CD4-positive, CD25-positive, alpha-beta regulatory T cell (primary cell): ENCODE data around the gene SYT1. TPM values are rescaled to one million over a fixed set of nuclear protein-coding genes. Genes with fewer than 3 reads are reported as not detected.

Experiments
- ATAC-seq, 2 donors: fragments of 150-1000 bp; cut with Tn5 transposase; one replicate each; pipeline ENCODE4 v1.10.0; 2021; ENCODE audit warnings: low read depth in 2 of 2, moderate number of reproducible peaks in 2 of 2, moderate library complexity in 1 of 2
- DNase-seq, 3 donors: peaks; one replicate each; pipeline versions ENCODE4 v3.0.0 to v3.0.0-alpha.2; 2012 to 2022; ENCODE audit warnings: mixed read lengths in 1 of 3
- H3K27ac ChIP-seq: one replicate; pipeline ENCODE4 v1.7.0; 2013; ENCODE audit warnings: mild to moderate bottlenecking, low read length; ENCODE audit not compliant: insufficient read depth, poor library complexity, severe bottlenecking
- H3K27me3 ChIP-seq: one replicate; pipeline ENCODE4 v1.7.0; 2013; ENCODE audit warnings: low read length; ENCODE audit not compliant: control insufficient read depth, insufficient read depth
- H3K36me3 ChIP-seq: one replicate; pipeline ENCODE4 v1.7.0; 2013; ENCODE audit warnings: mild to moderate bottlenecking, low read length, moderate library complexity; ENCODE audit not compliant: control insufficient read depth, insufficient read depth
- H3K4me1 ChIP-seq: 2 replicates; pipeline ENCODE4 v1.7.0; 2013; ENCODE audit warnings: mild to moderate bottlenecking, low read length; ENCODE audit not compliant: insufficient read depth, control insufficient read depth, poor library complexity, severe bottlenecking
- H3K4me3 ChIP-seq: one replicate; pipeline ENCODE4 v1.7.0; 2013; ENCODE audit warnings: low read depth, mild to moderate bottlenecking, low read length, moderate library complexity
- H3K9me3 ChIP-seq, 2 experiments: 1 replicate in 1 of 2; 2 replicates in 1 of 2; pipeline ENCODE4 v1.7.0; 2013; ENCODE audit warnings: low read length in 2 of 2, mild to moderate bottlenecking in 1 of 2, moderate library complexity in 1 of 2; ENCODE audit not compliant: control insufficient read depth in 2 of 2
- H3K27ac Mint-ChIP-seq, 3 donors: one replicate each; pipeline ENCODE4 v1.8.0; 2020 to 2022; ENCODE audit warnings: mild to moderate bottlenecking in 3 of 3, mixed read lengths in 3 of 3, moderate library complexity in 2 of 3
- H3K27me3 Mint-ChIP-seq: one replicate; pipeline ENCODE4 v1.8.0; 2022; ENCODE audit warnings: mild to moderate bottlenecking, mixed read lengths
- H3K36me3 Mint-ChIP-seq: one replicate; pipeline ENCODE4 v1.8.0; 2020; ENCODE audit warnings: mixed read lengths
- H3K4me1 Mint-ChIP-seq, 4 donors: one replicate each; pipeline ENCODE4 v1.8.0; 2020 to 2022; ENCODE audit warnings: mixed read lengths in 4 of 4, mild to moderate bottlenecking in 1 of 4
- H3K4me3 Mint-ChIP-seq, 4 donors: one replicate each; pipeline ENCODE4 v1.8.0; 2020 to 2022; ENCODE audit warnings: mild to moderate bottlenecking in 4 of 4, mixed read lengths in 4 of 4, moderate library complexity in 3 of 4
- H3K9me3 Mint-ChIP-seq, 7 donors: one replicate each; pipeline ENCODE4 v1.8.0; 2020 to 2022; ENCODE audit warnings: mixed read lengths in 7 of 7, mild to moderate bottlenecking in 3 of 7, moderate library complexity in 2 of 7
- polyA plus RNA-seq, 4 donors: library from polyadenylated mRNA; unstranded; fragments of 300-500 nt; fragmentation: Illumina TruSeq; gene quantifications; one replicate each; pipeline ENCODE4 v1.2.3, GENCODE V29; 2021
- total RNA-seq: library from RNA; stranded (reverse); gene quantifications from one replicate; pipeline ENCODE4 v1.2.3, GENCODE V29; 2022

Gene SYT1
- total and polyA plus RNA-seq, 5 donors from 2014 or later: not detected

DNA sequence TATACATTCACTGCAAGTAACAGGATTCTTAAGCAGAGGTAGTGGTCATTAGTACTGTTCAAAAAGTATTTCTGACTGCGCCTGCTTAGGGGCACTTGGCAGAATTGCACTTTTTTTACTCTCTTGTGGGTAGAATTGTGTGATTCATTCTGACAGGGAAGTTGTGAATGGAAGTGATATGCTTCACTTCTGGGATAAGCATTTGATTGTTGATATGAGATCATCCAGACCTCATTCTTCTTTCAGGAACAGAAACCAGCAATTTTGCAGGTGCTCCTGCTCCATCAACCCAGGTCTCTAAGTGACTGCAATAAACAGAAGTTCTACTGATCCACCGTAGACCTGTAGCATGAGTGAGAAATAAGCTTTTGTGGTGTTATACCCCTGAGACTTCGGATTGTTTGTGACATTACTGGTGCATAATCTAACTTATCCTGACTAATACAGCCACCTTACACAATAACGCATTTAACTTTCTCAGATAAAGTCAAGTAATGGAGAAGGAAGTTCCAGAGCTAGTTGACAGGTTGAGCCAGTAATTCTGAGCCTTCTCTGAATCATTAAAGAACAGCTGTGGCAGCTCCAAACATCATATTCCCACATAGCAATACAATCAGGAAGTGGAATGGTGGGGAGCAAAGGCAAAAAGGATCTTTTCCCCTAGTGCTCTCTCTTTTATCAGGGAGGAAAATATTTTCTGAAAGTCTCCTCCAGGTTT is 387.9 kb downstream of the SYT1 start:
- Histone ChIP-seq H3K36me3 (no peaks in the 10 kb centered on the region), H3K4me1 (no peaks in the 10 kb centered on the region), H3K27ac (no peak overlapping the region), H3K4me3 (no peak overlapping the region), H3K27me3 (no peaks in the 10 kb centered on the region), H3K9me3 (peaks cover 0 to 2% of the 10 kb centered on the region in 2 experiments)
- Mint-ChIP-seq H3K4me3 (no peak overlapping the region), H3K4me1 (no peaks in the 10 kb centered on the region), H3K27me3 (no peaks in the 10 kb centered on the region), H3K9me3 (peaks cover 0 to 34% (median 8%) of the 10 kb centered on the region in 7 donors), H3K27ac (no peak overlapping the region), H3K36me3 (no peaks in the 10 kb centered on the region)
- no peak for DNase-seq
- ATAC-seq: no peak

DNA sequence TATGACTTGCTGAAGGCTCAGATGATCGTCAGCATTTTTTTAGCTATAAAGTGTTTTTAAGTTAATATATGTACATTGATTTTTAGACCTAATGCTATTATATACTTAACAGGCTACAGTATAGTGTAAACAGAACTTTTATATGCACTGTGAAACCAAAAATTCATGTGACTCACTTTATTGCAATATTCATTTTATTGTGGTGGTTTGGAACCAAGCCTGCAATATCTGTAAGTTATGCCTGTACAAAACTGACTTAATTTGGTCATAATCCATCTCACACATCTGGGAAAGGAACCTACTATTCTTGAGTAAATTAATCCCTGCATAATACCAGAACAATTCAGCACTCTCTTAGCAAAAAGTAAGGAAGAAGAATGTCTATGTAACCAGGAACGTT is 390.7 kb downstream of the SYT1 start:
- Histone ChIP-seq H3K9me3 (no peaks in the 10 kb centered on the region), H3K4me1 (no peaks in the 10 kb centered on the region), H3K36me3 (no peaks in the 10 kb centered on the region), H3K4me3 (no peak overlapping the region), H3K27ac (no peak overlapping the region), H3K27me3 (no peaks in the 10 kb centered on the region)
- ATAC-seq (no peak), DNase-seq (no peak)
- H3K9me3 Mint-ChIP-seq: peaks cover 0 to 29% (median 6%) of the 10 kb centered on the region in 7 donors
- no peak overlapping the region for H3K4me3 Mint-ChIP-seq
- H3K4me1 Mint-ChIP-seq: no peaks in the 10 kb centered on the region
- no peaks in the 10 kb centered on the region for H3K36me3 Mint-ChIP-seq
- H3K27me3 Mint-ChIP-seq: no peaks in the 10 kb centered on the region
- H3K27ac Mint-ChIP-seq: no peak overlapping the region

DNA sequence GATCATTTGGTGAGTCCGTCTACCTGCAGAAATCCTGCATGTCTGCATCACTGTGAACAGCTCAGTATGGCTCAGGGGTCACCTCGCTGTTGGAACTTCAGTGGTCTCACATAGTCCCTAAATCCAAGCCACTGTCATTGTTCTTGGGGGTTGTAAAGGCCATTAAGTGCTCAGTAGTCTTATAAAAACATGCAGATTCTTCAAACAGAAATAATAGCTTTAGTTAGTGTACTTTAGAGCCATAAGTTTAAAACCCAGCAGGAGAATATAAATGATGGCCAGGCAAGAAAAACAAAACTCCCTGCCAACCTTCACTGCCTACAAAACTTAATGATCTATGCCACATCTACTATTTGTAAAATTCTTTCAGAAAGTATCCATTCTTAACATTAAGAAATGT is 396.3 kb downstream of the SYT1 start:
- H3K27ac ChIP-seq: no peak overlapping the region
- H3K4me3 ChIP-seq: no peak overlapping the region
- H3K27me3 ChIP-seq: no peaks in the 10 kb centered on the region
- Mint-ChIP-seq H3K4me1 (no peaks in the 10 kb centered on the region), H3K27me3 (no peaks in the 10 kb centered on the region), H3K9me3 (peaks cover 0 to 8% (median 1%) of the 10 kb centered on the region in 7 donors), H3K36me3 (no peaks in the 10 kb centered on the region), H3K4me3 (no peak overlapping the region), H3K27ac (no peak overlapping the region)
- DNase-seq (no peak), ATAC-seq (no peak)
- H3K4me1 ChIP-seq: no peaks in the 10 kb centered on the region
- H3K36me3 ChIP-seq: no peaks in the 10 kb centered on the region
- no peaks in the 10 kb centered on the region for H3K9me3 ChIP-seq

DNA sequence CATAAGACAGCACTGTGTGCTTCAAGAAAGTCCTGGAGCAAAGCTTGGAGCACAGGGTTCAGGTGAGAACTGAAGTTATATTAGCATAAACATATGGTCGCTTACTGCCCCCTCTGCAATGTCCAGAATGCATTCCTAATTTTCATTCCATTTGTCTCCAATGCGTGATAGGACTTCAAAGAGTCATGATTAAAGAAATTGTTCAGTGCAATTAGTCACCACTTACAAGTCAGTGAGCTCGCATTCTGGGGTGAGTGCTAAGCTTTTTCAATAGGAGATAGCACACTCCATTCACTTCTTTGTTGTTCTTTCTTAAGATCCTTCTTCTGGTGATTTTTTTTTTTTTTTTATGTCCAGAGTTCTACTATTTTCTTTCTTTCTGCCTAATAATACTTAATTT is 398.4 kb downstream of the SYT1 start:
- no peaks in the 10 kb centered on the region for H3K36me3 Mint-ChIP-seq

DNA sequence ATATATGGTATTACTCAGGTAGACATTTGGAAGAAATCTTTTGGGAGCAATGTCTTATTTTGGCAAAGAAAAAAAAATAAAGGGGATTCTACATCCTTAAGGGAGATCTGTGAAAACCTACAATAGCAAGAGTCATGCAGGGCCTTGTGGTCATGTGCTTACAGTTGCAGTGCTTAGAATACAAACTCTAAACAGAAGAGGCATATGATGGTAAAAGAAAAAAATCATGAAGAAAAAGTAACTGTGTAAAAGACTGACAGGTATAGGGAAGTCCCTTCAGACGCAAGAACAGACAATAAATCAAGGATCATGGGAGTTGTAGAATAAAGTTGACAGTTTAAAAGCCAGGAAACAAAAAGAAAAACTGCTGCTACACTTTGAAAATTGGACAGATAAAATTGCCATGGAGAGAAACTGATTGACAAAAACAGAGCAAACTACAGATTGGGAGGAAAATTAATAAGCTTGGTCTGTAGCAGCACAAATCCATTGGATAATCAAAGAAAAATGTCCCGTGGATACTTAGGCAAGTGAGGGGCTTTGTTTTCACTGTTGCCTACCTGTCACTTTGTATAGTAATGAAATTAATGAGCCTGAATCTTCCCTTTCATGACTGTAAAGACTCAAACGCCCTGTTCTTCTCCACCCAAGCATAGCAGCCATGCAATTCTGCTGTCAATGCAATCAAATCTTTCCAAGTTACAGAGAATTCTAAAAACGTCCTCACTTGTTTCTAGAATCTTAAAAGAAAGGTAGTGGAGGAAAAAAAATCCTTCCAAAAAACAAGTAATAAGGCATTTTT is 402.0 kb downstream of the SYT1 start:
- H3K9me3 Mint-ChIP-seq: peaks cover 0 to 10% (median 2%) of the 10 kb centered on the region in 7 donors
- no peak overlapping the region for H3K4me3 ChIP-seq
- H3K27ac Mint-ChIP-seq: no peak overlapping the region

More for the DNA sequence above, 398.4 kb downstream of the SYT1 start:
- no peak for DNase-seq
- Mint-ChIP-seq H3K27me3 (no peaks in the 10 kb centered on the region), H3K9me3 (peaks cover 0 to 11% (median 2%) of the 10 kb centered on the region in 7 donors), H3K4me3 (no peak overlapping the region), H3K27ac (no peak overlapping the region), H3K4me1 (no peaks in the 10 kb centered on the region)
- no peaks in the 10 kb centered on the region for H3K4me1 ChIP-seq
- H3K27me3 ChIP-seq: no peaks in the 10 kb centered on the region
- no peak for ATAC-seq
- H3K27ac ChIP-seq: no peak overlapping the region
- H3K4me3 ChIP-seq: no peak overlapping the region
- H3K36me3 ChIP-seq: no peaks in the 10 kb centered on the region
- H3K9me3 ChIP-seq: no peaks in the 10 kb centered on the region

DNA sequence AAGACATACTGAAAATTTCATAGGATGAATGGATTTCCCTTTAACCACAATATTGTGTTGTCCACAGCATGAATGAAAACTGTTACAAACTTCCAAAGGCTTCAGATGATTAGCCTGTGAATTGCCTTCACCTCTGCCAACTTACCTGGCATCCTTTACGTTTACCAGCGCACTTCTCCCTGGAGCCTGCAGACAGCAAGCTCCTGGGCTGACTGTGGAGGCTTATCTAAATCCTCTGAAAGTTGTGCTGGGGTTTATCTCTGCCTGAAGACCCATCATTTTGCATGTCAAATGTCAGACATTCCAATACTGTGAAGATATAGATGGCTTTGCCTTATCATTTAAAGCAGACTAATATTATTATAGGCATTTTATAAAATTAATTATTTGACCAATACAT is 403.0 kb downstream of the SYT1 start:
- Histone ChIP-seq H3K4me3 (no peak overlapping the region), H3K27me3 (no peaks in the 10 kb centered on the region), H3K4me1 (no peaks in the 10 kb centered on the region), H3K9me3 (no peaks in the 10 kb centered on the region), H3K36me3 (no peaks in the 10 kb centered on the region), H3K27ac (no peak overlapping the region)
- Mint-ChIP-seq H3K27me3 (no peaks in the 10 kb centered on the region), H3K4me3 (no peak overlapping the region), H3K36me3 (no peaks in the 10 kb centered on the region), H3K9me3 (peaks cover 0 to 10% (median 7%) of the 10 kb centered on the region in 7 donors), H3K4me1 (no peaks in the 10 kb centered on the region), H3K27ac (no peak overlapping the region)
- DNase-seq: no peak
- no peak for ATAC-seq

More for the DNA sequence above, 402.0 kb downstream of the SYT1 start:
- H3K36me3 ChIP-seq: no peaks in the 10 kb centered on the region
- Mint-ChIP-seq H3K36me3 (no peaks in the 10 kb centered on the region), H3K4me3 (no peak overlapping the region), H3K27me3 (no peaks in the 10 kb centered on the region), H3K4me1 (no peaks in the 10 kb centered on the region)
- no peak for ATAC-seq
- no peaks in the 10 kb centered on the region for H3K4me1 ChIP-seq
- H3K27ac ChIP-seq: no peak overlapping the region
- H3K27me3 ChIP-seq: no peaks in the 10 kb centered on the region
- no peaks in the 10 kb centered on the region for H3K9me3 ChIP-seq
- DNase-seq: no peak

DNA sequence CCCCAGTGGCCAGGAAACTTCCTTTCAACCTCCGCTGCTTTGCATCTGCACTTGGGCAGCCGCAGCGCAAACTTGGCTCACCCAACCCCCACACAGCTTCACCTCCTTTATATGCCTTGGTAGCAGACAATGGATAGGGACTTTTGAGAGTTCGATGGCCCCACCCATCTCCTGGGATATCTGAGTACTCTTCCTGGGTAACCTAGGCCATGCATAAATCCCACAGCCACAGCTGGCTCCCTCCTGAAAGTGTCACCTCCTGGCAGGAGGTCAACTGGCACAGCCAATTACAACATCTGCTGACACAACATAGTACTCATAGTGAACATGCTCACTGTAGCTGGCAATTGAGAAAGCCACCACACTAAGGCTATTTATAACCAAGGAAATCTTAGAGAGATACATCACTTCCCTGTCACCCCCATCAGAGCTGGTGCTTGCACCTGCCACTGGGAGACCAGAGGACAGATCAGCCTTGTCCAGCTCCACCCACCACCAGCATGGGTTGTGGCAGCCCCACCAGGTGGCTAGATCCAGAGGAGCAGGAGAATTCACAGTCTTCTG is 410.0 kb downstream of the SYT1 start:
- Histone ChIP-seq H3K36me3 (no peaks in the 10 kb centered on the region), H3K27me3 (no peaks in the 10 kb centered on the region), H3K27ac (no peak overlapping the region), H3K9me3 (no peaks in the 10 kb centered on the region), H3K4me3 (no peak overlapping the region), H3K4me1 (no peaks in the 10 kb centered on the region)
- ATAC-seq (no peak), DNase-seq (no peak)
- Mint-ChIP-seq H3K9me3 (peaks cover 0 to 24% (median 16%) of the 10 kb centered on the region in 7 donors), H3K27me3 (no peaks in the 10 kb centered on the region), H3K4me3 (no peak overlapping the region), H3K27ac (no peak overlapping the region), H3K36me3 (no peaks in the 10 kb centered on the region), H3K4me1 (no peaks in the 10 kb centered on the region)
